Stimulated activated CD8-positive, alpha-beta memory T cell treated with anti-CD3 and anti-CD28 coated beads, Interleukin-7, amount 100 ng/mL, for 24 hours (primary cell): Measurements from ENCODE around the gene ACVRL1.
"Not testable (repeated sequence)": the region's sequence is repeated elsewhere in the genome, so short reads cannot be mapped to it uniquely, and the experiment has no call there.

Experiments
- DNase-seq: peaks from one replicate; pipeline ENCODE4 v3.0.0-alpha.2; 2020; ENCODE audit warnings: low read depth

The ACVRL1 gene

DNA sequence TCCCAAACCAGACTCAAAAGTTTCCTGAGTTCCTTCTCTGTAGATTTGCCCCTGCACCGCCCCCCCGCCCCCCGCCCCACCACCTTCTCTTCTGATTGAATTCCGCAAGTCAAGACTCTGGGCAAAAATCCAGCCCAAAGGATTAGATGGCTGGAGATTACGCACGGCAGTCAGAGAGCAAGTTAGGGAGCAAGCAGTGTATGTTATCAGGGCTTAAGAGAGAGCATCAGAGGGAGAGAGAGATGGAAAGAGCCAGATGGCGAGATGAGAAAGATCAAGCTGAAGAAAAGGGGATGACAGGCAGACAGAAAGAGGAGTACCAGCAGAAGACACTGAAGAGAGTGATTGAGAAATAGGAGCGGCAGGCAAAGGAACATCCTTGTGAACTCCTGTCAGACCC lies 33.3 kb upstream of the ACVRL1 start:
- no peak for DNase-seq

DNA sequence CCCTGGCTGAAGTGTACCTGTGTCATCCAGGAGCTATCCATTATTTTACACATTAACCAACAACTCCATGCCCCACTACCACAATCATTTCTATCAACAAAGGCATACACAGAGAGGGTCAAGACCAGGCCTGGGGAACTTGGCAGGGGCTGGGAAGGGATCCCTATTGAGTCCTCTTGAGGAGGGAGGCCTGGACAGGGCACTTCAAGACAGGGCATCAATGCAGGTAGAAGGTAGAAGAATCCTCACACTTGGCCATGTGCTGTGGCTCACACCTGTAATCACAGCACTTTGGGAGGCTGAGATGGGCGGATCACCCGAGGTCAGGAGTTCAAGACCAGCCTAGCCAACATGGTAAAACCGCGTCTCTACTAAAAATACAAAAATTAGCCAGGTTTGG lies 32.8 kb upstream of the ACVRL1 start:
- DNase-seq, result no peak

DNA sequence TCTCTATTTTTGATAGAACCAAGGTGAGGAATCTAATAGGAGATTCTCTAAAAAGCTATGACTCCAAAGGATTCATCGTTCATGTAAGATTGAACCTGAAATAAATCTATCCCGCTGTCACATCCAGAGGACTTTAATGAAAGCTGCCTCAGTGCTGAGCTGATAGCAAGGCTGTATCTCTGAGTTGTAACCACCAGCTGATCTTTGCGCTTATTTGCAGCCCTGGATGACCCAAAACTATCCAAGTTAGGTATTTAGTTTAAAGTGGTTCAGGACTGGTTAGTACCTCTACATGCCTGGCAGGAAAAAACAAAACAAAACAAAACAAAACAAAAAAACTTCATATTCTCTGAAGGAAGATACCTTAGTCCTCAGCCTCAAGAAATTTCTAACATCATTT lies 28.2 kb upstream of the ACVRL1 start:
- DNase-seq, result no peak

DNA sequence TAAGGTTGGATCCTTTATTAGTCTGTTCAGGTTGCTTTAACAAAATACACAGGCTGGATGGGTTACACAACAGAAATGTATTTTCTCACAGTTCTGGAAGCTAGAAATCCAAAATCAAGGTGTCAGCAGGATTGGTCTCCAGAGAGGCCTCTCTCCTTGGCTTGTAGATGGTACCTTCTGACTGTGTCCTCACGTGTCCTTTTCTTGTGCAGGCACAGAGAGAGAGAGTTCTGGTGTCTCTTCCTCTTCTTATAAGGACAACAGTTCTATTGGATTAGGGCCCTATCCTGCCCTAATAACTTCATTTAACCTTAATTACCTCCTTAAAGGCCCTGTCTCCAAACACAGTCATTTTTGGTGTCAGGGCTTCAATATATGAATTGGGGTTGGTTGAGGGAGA lies 24.0 kb upstream of the ACVRL1 start:
- no peak for DNase-seq

DNA sequence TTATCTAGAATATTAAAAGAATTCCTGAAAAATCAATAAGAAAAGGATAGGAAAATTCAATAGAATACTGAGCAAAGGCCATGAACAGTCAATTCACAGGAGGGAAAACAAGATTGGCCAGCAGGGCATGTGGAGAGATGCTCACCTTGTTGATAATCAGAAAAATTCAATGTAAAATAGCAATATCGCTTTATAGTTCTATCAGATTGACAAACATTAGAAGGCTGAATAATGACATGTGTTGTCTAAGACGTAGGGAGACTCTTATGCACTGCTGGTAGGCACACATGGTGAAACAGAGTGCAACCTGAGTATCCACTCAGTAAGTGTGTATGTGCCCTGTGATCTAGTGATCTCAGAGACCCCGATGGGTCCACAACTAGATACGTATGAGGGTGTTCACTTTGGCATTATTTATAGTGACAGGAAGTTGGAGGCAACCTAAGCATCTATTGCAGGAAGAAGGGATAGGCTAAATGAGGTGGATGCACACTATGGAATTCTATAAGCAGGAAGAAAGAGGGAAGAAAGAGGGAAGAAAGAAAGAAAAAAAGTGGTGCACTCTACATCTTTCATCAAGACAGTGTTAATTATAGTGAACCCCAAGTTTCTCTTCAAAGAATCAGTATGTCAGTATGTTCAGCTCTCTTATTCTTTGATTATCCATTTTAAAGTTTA lies 23.2 kb upstream of the ACVRL1 start:
- no peak for DNase-seq

DNA sequence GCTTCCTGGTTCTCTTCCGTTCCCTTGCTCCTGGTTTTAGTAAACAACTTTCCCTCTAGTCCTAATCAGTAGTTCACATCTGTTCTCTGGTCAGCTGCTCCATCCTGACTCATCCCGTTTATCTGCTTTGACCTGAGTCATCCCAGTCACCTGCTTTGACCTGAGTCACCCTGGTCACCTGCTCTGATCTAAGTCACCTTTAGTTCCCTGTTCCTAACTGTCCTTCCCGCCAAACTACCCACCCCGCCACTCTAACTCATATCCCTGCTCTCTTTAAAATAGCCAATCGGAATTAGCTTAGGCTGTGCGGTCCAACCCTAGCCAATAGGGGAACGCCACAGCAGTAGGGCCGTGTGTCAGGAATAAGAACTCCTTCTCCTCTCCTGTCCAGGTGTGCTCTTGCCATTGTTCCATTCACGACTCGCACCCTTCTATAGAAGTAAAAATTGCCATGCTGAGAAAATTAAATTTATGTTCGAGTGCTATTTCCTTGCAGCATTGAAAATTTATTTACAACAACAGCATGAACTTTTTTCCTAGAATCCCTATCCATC lies 22.6 kb upstream of the ACVRL1 start:
- no peak for DNase-seq

DNA sequence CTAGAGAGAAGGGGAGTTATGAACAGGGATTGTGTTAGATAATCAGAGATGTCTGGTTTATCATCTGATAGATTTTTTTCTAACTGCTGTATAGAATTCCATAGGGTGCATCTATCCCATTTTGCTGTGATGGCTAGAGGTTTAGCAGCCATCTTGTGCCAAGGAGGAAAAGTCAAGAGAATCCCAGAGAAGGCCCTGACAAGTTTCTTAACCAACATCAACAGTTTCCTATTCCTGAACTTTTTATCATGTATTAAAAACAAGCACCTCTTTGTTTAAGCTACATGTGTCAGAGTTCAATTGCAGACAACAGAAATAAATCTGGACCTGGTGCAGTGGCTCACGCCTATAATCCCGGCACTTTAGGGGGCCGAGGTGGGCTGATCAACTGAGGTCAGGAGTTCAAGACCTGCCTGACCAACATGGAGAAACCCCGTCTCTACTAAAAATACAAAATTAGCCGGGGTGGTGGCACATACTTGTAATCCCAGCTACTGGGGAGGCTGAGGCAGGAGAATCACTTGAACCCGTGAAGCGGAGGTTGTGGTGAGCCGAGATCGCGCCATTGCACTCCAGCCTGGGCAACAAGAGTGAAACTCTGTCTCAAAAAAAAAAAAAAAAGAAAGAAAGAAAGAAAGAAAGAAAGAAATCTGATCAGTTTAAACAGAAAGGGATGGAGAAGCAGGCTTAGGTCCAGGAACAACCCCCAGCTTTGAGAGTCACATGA lies 21.8 kb upstream of the ACVRL1 start:
- not testable (repeated sequence) for DNase-seq

DNA sequence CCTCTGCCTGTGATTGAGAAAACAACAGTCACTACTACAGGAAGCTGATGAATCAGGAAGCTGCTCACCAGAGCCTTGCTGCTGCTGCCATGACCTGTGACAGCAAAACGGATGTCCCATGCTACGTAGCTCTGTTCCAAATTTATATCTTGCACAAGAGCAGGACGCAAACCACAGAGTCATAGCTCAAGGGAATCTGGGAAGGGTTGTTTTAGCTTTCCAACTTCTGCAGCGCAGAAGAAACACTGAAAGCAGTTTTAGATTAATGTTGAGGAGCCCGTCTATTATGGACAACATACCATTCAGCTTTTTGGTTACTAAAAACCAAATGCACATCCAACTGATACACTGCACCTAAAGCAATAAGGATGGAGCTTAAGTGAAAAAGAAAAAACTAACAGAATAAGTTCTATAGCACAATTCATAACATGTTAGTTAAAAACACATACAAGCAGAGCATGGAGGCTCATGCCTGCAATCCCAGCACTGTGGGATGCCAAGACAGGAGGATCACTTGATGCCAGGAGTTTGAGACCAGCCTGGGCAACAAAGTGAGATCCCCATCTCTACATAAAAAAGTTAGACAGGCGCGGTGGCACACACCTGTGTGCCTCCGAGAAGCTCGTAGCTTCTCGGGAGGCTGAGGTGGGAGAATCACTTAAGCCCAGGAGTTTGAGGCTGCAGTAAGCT lies 21.1 kb upstream of the ACVRL1 start:
- peak; percentile 9 for DNase-seq

DNA sequence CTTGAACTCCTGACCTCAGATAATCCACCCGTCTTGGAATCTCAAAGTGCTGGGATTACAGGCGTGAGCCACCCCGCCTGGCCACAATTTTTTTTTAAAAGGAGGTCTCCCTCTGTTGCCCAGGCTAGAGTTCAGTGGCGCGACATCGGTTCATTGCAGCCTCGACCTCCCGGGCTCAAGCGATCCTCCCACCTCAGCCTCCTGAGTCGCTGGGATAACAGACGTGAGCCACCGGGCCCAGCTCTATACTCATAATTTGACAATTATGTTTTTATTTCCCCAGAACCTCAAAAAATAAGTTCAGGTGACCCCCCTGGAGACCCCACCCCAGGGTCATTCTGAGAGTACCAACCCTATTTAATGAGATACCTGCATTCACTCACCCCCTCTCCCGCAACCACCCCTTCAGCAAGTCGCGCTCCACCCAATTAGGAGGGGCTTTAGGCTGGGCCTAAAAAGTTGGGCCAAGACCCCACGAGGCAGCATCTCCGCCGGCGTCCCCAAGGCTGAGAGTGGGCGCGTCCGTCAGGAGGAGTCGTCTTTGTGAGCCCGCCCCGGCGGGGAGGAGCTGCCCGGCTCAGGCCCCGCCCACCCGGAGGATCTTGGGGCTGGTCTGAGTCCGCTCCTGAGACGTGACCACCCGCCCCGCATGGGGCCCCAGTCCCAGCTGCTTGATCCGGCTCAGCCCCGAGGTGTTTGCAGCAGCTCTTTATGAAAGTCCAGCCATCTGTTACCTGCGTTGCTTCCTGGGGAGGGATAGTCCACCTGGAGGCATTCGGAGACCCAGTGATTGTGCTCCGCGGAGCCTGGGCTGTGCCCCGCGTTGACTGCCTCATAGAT lies 19.6 kb upstream of the ACVRL1 start, which contains the start of gene ANKRD33:
TSS of gene ANKRD33 (plus strand) at position 628 of the 840 bp plus-strand sequence. CDS start at position 712, 84 bp downstream.
- no peak for DNase-seq

DNA sequence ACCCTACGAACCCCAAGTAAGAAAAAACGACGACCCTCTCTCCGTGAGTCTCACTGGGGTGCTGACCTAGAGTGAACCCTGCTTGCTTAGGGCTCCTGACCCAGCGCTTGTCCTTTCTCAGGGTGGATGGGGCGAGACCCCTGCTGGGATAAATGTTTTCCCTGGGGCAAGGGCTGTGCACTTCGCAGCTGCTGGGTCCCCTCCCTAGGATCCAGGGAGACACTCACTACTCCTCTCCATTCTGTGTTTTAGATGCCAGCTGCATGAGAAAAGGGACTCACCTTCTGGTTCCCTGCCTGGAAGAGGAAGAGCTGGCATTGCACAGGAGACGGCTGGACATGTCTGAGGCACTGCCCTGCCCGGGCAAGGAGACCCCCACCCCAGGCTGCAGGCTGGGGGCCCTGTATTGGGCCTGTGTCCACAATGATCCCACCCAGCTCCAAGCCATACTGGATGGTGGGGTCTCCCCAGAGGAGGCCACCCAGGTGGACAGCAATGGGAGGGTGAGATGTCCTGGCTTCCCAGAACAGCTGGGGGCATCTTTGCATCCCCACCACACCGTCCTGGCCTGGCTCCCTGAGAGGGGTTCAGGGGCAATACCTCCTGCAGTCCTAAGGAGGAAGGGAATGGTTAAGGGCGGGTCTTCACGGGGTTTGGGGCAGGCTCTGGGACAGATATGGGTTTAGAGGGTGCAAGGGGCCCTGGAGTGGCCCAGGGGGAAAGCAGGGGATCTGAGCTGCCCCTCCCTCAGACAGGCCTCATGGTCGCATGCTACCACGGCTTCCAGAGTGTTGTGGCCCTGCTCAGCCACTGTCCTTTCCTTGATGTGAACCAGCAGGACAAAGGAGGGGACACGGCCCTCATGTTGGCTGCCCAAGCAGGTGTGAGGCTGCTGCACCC lies 18.7 kb upstream of the ACVRL1 start:
- DNase-seq, result no peak

DNA sequence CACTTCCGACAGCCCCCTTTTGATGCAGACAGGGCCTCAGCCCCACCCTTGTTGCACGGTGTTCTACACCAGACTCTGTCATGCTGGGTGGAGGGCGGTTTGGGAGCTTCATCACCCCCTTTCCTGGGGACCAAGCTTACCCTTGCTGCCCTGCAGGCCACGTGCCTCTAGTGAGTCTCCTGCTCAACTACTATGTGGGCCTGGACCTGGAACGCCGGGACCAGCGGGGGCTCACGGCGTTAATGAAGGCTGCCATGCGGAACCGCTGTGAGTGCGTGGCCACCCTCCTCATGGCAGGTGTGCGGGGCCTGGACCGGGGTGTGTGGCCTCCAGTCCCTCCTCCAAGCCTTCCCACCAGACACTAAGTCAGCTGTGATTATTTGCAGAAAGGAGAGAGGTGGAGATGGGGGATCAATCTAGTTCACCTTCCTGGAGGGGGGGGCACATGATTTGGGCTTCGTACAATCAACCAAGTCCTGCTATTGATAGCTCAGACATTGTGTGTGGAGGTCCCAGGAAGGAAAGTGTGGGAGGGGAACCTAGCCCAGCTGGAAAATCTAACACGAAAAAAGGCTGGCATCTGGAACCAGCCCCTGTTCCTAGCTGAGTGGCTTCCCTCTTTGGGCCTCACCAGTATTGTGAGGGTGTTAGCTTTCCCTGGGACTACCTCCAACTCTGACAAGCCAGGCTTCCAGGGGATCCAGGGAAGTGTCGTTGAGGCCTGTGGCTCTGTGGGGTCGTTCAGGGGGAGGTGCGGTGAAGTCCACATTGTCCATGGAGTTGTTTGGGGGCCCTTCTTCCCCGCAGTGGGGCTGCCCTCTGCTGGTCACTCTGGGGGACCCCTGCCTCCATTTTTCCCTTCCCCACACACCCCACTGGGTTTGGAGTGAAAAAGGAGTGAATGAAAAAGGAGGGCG lies 17.8 kb upstream of the ACVRL1 start:
- DNase-seq, result no peak

DNA sequence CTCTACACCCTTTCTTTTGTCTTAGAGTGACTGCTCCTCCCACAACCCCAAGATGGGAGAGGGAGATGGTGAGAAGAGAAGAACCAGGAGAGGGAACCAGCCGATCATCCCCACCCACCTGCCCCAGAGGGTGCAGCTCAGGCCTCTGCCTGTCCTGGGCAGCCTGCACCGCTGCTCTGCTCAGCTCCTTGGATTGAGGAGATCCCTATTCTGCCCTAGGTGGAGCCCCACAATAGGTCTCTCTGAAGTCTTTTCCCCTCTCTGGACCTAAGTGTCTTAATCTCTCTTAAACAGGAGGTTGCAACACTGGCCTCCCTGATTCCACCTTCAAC lies 17.2 kb upstream of the ACVRL1 start:
- no peak for DNase-seq

DNA sequence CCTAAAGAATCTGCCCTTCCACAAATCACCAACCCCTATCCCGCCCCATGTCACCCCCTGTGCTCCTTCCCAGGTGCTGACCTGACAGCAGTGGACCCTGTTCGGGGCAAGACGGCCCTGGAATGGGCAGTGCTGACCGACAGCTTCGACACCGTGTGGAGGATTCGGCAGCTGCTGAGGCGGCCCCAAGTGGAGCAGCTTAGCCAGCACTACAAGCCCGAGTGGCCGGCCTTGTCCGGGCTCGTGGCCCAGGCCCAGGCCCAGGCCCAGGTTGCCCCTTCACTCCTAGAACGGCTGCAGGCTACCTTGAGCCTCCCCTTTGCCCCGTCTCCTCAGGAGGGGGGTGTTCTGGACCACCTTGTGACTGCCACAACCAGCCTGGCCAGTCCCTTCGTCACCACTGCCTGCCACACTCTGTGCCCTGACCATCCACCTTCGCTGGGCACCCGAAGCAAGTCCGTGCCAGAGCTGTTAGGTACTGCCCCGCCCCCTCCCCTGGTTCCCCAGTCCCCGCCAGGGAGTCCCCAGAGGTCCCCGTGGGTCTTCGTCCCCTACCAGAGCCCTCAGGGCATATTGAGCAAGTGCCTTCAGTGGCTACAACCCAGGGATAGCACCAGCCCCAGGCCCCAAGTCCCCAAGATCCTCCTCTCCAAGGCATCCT lies 16.7 kb upstream of the ACVRL1 start:
- no peak for DNase-seq

DNA sequence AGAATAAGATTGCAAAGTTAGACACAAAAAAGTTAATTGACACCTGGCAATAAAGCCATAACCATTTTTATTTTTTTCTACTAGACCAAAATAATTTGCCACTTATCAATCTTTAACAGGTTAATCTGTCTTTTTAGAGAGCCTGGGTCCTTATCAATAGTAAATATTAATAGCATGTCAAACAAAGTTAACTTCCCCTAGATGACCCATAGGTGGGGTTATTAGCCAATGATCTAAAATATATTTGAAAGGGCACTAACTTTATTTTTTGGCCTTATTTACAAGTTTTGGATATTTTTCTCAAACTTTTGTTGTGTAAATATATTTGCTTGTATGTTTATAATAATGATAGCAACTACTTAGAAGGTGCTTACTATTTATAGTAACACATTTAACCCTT lies 15.5 kb upstream of the ACVRL1 start:
- no peak for DNase-seq

DNA sequence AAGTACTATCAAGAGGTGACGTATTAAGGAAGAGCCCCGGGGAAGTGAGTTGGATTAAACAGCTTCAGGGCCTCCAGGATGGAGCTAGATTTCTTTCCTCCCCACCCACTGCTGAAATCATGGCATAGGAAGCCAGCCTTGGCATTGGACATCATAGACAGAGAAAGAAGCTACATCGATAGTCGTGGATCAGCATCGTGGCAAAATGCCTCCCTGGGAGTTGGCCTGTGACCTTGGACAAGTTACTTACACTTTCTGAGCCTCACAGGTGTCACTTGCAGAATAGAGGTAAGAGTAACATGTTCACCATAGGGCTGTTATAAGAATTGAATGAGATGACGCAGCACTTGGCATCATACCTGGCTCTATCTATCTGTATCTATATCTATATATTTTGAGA lies 13.5 kb upstream of the ACVRL1 start:
- no peak for DNase-seq

DNA sequence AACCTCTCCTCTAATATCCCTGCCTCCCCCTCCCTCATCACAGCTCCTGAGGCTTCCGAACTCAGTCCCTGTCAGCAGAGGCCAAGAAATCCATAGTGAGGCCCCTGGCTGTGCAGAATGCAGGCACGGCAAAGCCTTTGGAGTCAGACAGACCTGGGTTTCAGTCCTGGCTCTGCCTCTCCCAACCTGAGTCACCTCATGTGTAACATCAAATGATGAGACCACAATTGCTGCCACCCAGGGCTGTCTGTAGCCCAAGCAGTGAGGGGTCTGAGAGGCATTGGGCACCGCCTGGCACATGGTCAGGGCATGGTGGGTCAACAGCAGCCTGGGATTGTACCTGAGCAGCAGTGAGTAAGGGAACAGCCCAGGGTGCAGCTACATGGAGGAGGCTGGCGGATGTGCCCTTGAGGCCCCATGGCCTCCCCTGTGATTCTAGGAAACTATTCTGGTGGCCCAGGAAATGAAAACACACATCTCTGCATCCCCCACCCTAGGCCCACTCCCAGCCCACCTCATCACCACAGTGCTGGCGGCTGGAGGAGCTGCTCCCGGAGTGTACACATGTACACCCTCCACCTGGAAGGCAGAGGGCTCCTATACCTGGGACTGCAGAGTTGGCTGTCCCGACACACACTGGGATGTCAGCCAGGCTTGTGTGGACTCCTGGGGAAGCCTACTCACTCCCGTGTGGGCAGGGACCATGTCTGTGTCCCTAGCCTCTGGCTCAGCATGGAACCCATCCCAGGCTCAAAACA lies 11.7 kb upstream of the ACVRL1 start:
- DNase-seq, result no peak

DNA sequence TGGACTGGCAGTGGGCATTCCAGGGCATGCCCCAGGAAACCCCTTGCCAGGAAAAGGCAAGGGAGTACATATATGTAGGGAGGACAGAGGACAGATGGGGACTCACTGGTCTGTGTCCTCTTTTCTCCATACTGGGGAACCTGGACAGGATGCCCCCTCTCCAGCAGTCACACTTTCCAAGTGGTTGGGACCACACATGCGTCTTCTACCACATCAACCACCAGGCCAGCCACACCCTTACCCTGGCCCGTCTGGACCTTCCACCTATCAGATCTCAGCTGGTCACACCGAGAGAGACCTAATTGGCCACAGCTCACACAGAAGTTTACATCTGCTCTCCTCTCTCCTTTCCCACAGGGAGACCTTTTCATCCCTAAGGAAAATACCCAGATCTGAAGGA lies 11.1 kb upstream of the ACVRL1 start:
- DNase-seq, result no peak

DNA sequence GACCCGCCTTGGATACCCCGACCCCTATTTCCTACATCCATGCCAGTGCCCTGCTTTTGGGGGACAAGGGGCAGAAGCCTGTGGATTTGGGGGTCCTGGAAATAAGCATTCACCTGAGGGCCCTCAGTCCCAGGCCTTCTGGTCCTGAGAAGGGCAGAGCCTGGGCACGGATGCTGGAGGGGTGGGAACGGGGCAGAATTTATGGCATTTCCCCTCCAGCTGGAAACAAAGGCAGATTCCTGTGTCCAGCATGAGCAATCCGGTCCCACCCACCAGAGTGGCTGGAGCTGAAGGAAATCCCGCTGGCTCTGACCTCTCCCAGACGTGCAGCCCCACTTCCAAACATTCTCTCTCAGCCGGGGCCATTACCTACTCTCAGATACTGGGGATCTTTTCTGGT lies 10.1 kb upstream of the ACVRL1 start:
- no peak for DNase-seq

DNA sequence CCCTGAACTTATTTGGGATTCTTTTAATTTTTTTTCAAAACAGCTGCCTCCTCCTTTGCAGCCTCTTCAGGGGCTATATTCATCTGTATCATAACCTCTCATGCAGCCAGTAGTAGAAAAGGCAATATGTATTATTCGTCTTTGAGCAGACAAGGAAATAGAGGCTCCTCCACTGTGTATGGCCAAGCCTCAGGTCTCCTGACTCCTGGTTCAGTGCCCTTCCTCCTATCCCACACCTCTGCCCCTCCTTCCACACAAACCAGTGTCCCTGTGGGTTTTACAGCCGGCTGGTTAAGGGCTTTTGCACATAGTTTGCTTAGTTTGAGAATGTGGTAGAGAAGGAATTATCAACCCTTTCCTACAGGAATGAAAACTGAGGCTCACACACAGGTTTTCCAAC lies 8.8 kb upstream of the ACVRL1 start:
- no peak for DNase-seq
